Osteoblast (primary cell): Measurements from ENCODE around the gene AGBL4. TPM values are rescaled to one million over a fixed set of nuclear protein-coding genes. Genes with fewer than 3 reads are reported as not detected.

Experiments used
- DNase-seq: peaks from one replicate; pipeline ENCODE4 v3.0.0; 2011; ENCODE audit warnings: low spot score, mixed read lengths; ENCODE audit not compliant: insufficient read length; ENCODE audit errors: missing footprints
- H2AFZ ChIP-seq: 2 replicates; pipeline ENCODE4 v1.6.0; 2011; ENCODE audit warnings: mild to moderate bottlenecking, low read length
- H3K27ac ChIP-seq: 2 replicates; pipeline ENCODE4 v1.5.1; 2011; ENCODE audit warnings: mild to moderate bottlenecking, low read depth, low read length, moderate library complexity
- H3K27me3 ChIP-seq: 2 replicates; pipeline ENCODE4 v1.6.0; 2012; ENCODE audit warnings: mild to moderate bottlenecking, control low read depth, inconsistent platforms, low read length, moderate library complexity; ENCODE audit not compliant: insufficient read depth
- H3K36me3 ChIP-seq: 2 replicates; pipeline ENCODE4 v1.5.1; 2011; ENCODE audit warnings: mild to moderate bottlenecking, low read length, control low read depth, moderate library complexity; ENCODE audit not compliant: insufficient read depth
- H3K4me1 ChIP-seq: 2 replicates; pipeline ENCODE4 v1.5.1; 2011; ENCODE audit warnings: mild to moderate bottlenecking, low read length, control low read depth, moderate library complexity; ENCODE audit not compliant: insufficient read depth
- H3K4me2 ChIP-seq: 2 replicates; pipeline ENCODE4 v1.6.0; 2011; ENCODE audit warnings: mild to moderate bottlenecking, low read length; ENCODE audit not compliant: insufficient read depth
- H3K4me3 ChIP-seq: fragments of 200-600 bp; sonication (generic); 3 replicates; pipeline ENCODE4 v1.5.1; 2012; ENCODE audit warnings: mild to moderate bottlenecking, low read length, inconsistent platforms; ENCODE audit not compliant: insufficient read depth
- H3K79me2 ChIP-seq: 2 replicates; pipeline ENCODE4 v1.6.0; 2012; ENCODE audit warnings: mild to moderate bottlenecking, low read length, control low read depth, inconsistent platforms; ENCODE audit not compliant: insufficient read depth
- H3K9me3 ChIP-seq: 2 replicates; pipeline ENCODE4 v1.5.1; 2011; ENCODE audit warnings: low read depth, low read length, control low read depth
- H4K20me1 ChIP-seq: 2 replicates; pipeline ENCODE4 v1.6.0; 2012; ENCODE audit warnings: mild to moderate bottlenecking, low read length, control low read depth; ENCODE audit not compliant: insufficient read depth
- CTCF ChIP-seq: IDR thresholded peaks from 2 replicates; pipeline ENCODE4 v1.5.1; 2011; ENCODE audit warnings: mild to moderate bottlenecking, low read depth, low read length, moderate library complexity; ENCODE audit errors: extremely low read depth
- total RNA-seq: library from RNA; depleted of rRNA; stranded (reverse); fragments of >200 nt; gene quantifications from 2 replicates; pipeline ENCODE4 v1.2.3, GENCODE V29; 2012

AGBL4 gene
- total RNA-seq, 1 donor: not detected

DNA sequence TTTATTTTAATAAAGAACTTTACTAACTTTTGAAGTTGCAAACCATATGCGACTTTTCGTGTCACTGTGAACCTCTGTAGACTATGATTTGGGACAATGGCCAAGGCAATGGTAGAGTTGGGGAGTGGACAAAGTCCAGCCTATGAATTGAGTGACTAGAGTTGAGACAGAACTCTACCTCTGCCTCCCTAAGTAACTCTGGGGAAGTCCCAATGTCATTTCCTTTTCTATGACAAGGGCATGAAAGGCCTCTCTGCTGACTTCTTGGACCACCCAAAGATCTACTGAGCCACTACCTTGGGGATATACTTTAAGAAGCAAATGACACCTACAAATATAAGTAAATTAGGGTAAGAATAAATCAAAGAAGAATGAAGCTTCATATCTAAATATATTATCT lies 1266.4 kb downstream of the AGBL4 start:
- TF ChIP-seq CTCF: no peak
- no peak for DNase-seq
- H3K79me2 ChIP-seq: no peaks in the 10 kb centered on the region

DNA sequence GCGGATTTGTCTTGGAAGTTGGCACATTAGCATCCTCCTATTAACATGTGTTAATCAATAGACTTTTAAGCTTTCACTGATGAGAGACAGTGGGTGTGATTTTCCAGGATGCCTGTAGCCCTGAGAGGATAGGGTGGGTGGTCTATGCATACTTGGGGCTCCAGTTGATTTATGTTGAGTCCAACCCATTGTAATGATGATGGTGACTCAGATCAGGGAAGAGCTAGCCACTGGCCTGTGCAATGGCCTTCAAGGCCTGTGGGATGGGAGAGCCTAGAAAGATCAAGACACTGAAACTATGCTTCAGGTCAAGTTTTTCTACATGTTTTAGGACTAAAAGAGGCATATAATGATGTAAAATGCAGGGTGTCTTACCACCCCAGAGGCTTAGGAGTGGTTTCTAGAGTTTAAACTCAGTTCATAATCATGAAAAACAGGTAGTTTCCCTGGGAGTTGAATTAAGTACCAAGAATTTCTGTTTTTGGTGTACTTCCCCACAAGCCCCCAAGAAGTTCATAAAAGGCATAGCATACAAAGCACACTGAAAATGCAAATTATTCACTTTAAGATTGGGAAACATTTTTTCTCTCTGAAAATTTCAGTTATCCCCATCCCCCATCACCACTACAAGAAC lies 1267.0 kb downstream of the AGBL4 start:
- Histone ChIP-seq H3K79me2 (no peaks in the 10 kb centered on the region), H3K4me3 (no peak overlapping the region), H3K27ac (no peak overlapping the region), H3K4me1 (no peaks in the 10 kb centered on the region), H3K4me2 (no peak overlapping the region), H4K20me1 (no peaks in the 10 kb centered on the region), H3K27me3 (no peaks in the 10 kb centered on the region), H3K36me3 (no peaks in the 10 kb centered on the region), H2AFZ (no peak overlapping the region), H3K9me3 (no peaks in the 10 kb centered on the region)
- no peak for DNase-seq
- TF ChIP-seq CTCF: no peak

More for the DNA sequence above, 1266.4 kb downstream of the AGBL4 start:
- H3K27me3 ChIP-seq: no peaks in the 10 kb centered on the region
- no peak overlapping the region for H3K4me2 ChIP-seq
- H3K4me3 ChIP-seq: no peak overlapping the region
- H4K20me1 ChIP-seq: no peaks in the 10 kb centered on the region
- H3K27ac ChIP-seq: no peak overlapping the region
- H3K9me3 ChIP-seq: no peaks in the 10 kb centered on the region
- no peaks in the 10 kb centered on the region for H3K36me3 ChIP-seq
- no peak overlapping the region for H2AFZ ChIP-seq
- no peaks in the 10 kb centered on the region for H3K4me1 ChIP-seq

DNA sequence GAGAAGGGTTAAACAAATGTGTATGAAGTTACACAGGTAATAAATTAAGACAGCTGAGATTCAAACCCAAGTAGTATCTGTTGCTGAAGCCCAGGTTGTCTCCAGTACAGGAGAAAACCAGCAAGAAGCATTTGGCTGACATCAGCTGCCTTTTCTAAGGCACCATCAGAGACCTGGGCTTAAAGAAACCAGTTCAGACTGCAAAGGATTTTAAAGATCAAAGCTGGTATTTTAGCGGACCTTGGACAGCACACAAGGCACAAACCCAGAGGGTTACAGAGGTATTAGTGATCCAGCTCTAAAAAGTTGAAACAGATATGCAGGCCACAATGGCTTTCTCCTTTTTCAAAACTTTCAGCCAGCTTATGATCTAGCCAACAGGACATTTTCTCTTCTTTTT lies 1270.5 kb downstream of the AGBL4 start:
- Histone ChIP-seq H3K36me3 (no peaks in the 10 kb centered on the region), H3K27ac (no peak overlapping the region), H4K20me1 (no peaks in the 10 kb centered on the region), H3K4me2 (no peak overlapping the region), H3K27me3 (no peaks in the 10 kb centered on the region), H3K4me1 (no peaks in the 10 kb centered on the region), H3K79me2 (no peaks in the 10 kb centered on the region), H3K9me3 (no peaks in the 10 kb centered on the region), H3K4me3 (no peak overlapping the region), H2AFZ (no peak overlapping the region)
- no peak for DNase-seq
- TF ChIP-seq CTCF: no peak

DNA sequence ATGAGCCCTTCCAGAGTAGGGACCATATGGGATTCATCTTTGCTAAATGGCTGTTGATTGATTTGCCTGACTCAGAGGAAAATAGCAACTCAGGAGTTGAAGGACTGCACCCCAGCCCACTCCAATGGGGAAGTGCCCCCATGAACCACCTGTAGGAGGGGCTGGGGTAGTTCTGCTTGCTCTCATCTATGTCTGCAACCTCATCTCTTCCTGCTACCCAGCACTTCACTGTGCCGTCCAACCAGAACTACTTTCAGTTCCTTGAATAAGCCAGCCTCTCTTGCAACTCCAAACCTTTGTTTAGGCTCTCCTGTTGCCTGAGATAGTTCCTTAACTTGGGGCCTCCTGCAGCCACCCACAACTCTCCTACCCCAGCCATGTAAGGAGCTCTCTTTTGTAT lies 1273.6 kb downstream of the AGBL4 start:
- Histone ChIP-seq H3K9me3 (no peaks in the 10 kb centered on the region), H2AFZ (no peak overlapping the region), H3K4me3 (no peak overlapping the region), H3K4me2 (no peak overlapping the region), H4K20me1 (no peaks in the 10 kb centered on the region), H3K36me3 (no peaks in the 10 kb centered on the region), H3K79me2 (no peaks in the 10 kb centered on the region), H3K27me3 (no peaks in the 10 kb centered on the region), H3K27ac (no peak overlapping the region), H3K4me1 (no peaks in the 10 kb centered on the region)
- no peak for DNase-seq
- no peak for TF ChIP-seq CTCF
